Measurements from ENCODE around the gene TEX14. TPM values are rescaled to one million over a fixed set of nuclear protein-coding genes. Genes with fewer than 3 reads are reported as not detected.
A peak's percentile ranks its signal among the peaks of the same experiment; 100 is the strongest.

TEX14 gene
- under 1 TPM; 0.16 to 0.33 (median 0.29) TPM for total RNA-seq

- TF ChIP-seq CTCF (IDR thresholded peaks at IDR 0.05) (no peak), POLR2A (IDR thresholded peaks at IDR 0.05) (no peak), POLR2AphosphoS5 (IDR thresholded peaks at IDR 0.05) (no peak)
- H3K4me1 ChIP-seq = no peaks in the 10 kb centered on the region
- peak within 1 kb of the TSS; percentile 54 to 79 (median 71) for H3K4me3 ChIP-seq
- no peak for DNase-seq (ENCODE audit: low spot score in 2 of 2)
- H3K27me3 ChIP-seq = no peaks in the 10 kb centered on the region
- peak within 1 kb of the TSS; percentile 87 to 91 for H3K27ac ChIP-seq
- no peaks in the 10 kb centered on the region for H3K9me3 ChIP-seq
- intact Hi-C loops (cut with DNase I; ENCODE audit: low total_unique reads) = no loop called here
- no peaks in the 10 kb centered on the region for H3K36me3 ChIP-seq
Observed at GRCh38 chr17:58691701-58692238, at the start of gene TEX14. Gene TEX14, minus strand, starts transcription at chr17:58692045. Its CDS starts 40,044 bp downstream, at chr17:58652001.

- H3K4me3 ChIP-seq = no peak overlapping the region
- TF ChIP-seq POLR2AphosphoS5 (IDR thresholded peaks at IDR 0.05) (no peak), CTCF (IDR thresholded peaks at IDR 0.05) (no peak), POLR2A (IDR thresholded peaks at IDR 0.05) (no peak)
- H3K36me3 ChIP-seq = no peaks in the 10 kb centered on the region
- no peaks in the 10 kb centered on the region for H3K9me3 ChIP-seq
- H3K27ac ChIP-seq = no peak overlapping the region
- H3K27me3 ChIP-seq = no peaks in the 10 kb centered on the region
- H3K4me1 ChIP-seq = no peaks in the 10 kb centered on the region
- intact Hi-C loops (cut with DNase I; ENCODE audit: low total_unique reads) = no loop called here
- no peak for DNase-seq (ENCODE audit: low spot score in 2 of 2)
Observed at GRCh38 chr17:58741121-58741625, 49.3 kb upstream of the TEX14 start.

- no peak for DNase-seq (ENCODE audit: low spot score in 2 of 2)
- Histone ChIP-seq H3K27ac (no peak overlapping the region), H3K36me3 (no peaks in the 10 kb centered on the region), H3K4me1 (no peaks in the 10 kb centered on the region), H3K4me3 (no peak overlapping the region), H3K27me3 (no peaks in the 10 kb centered on the region), H3K9me3 (no peaks in the 10 kb centered on the region)
- no peak for TF ChIP-seq POLR2AphosphoS5 (IDR thresholded peaks at IDR 0.05)
- no peak for TF ChIP-seq POLR2A (IDR thresholded peaks at IDR 0.05)
- no peak for TF ChIP-seq CTCF (IDR thresholded peaks at IDR 0.05)
- intact Hi-C loops (cut with DNase I; ENCODE audit: low total_unique reads) = no loop called here
Observed at GRCh38 chr17:58734811-58735210, 43.0 kb upstream of the TEX14 start.

GRCh38 chr17:58734040-58734439 lies 42.2 kb upstream of the TEX14 start:
- DNase-seq (ENCODE audit: low spot score in 2 of 2) = no peak
- no peak overlapping the region for H3K27ac ChIP-seq
- no peaks in the 10 kb centered on the region for H3K36me3 ChIP-seq
- no peaks in the 10 kb centered on the region for H3K27me3 ChIP-seq
- H3K4me3 ChIP-seq = no peak overlapping the region
- intact Hi-C loops (cut with DNase I; ENCODE audit: low total_unique reads) = no loop called here
- TF ChIP-seq CTCF (IDR thresholded peaks at IDR 0.05) = no peak
- no peak for TF ChIP-seq POLR2A (IDR thresholded peaks at IDR 0.05)
- TF ChIP-seq POLR2AphosphoS5 (IDR thresholded peaks at IDR 0.05) = no peak
- no peaks in the 10 kb centered on the region for H3K9me3 ChIP-seq
- H3K4me1 ChIP-seq = no peaks in the 10 kb centered on the region

GRCh38 chr17:58730937-58731336 lies 39.1 kb upstream of the TEX14 start:
- no peak for DNase-seq (ENCODE audit: low spot score in 2 of 2)
- no peaks in the 10 kb centered on the region for H3K9me3 ChIP-seq
- intact Hi-C loops (cut with DNase I; ENCODE audit: low total_unique reads) = no loop called here
- H3K4me3 ChIP-seq = no peak overlapping the region
- TF ChIP-seq POLR2A (IDR thresholded peaks at IDR 0.05) = no peak
- TF ChIP-seq CTCF (IDR thresholded peaks at IDR 0.05) = no peak
- no peak for TF ChIP-seq POLR2AphosphoS5 (IDR thresholded peaks at IDR 0.05)
- H3K36me3 ChIP-seq = no peaks in the 10 kb centered on the region
- H3K4me1 ChIP-seq = no peaks in the 10 kb centered on the region
- H3K27ac ChIP-seq = no peak overlapping the region
- H3K27me3 ChIP-seq = no peaks in the 10 kb centered on the region

All from breast epithelium (tissue), 4 donors.